GM19372 (cell line): ENCODE results near the gene TADA2B.

ENCODE experiments used
- ATAC-seq: cut with Tn5 transposase; IDR thresholded peaks from one replicate; pipeline ENCODE4 v1.9.1; 2021; ENCODE audit warnings: mild to moderate bottlenecking, low read depth, moderate library complexity; ENCODE audit not compliant: unreplicated experiment

Gene TADA2B

GRCh38 chr4:7104366-7105031, 61.3 kb downstream of the TADA2B start:
- no peak for ATAC-seq

- ATAC-seq, result no peak
Measured at GRCh38 chr4:7105276-7105675, 62.1 kb downstream of the TADA2B start.

- ATAC-seq, result no peak
Measured at GRCh38 chr4:7107166-7107905, 64.2 kb downstream of the TADA2B start.
